B cell (primary cell): ENCODE data around the gene DCAF15.

Source experiments
- EZH2 ChIP-seq: IDR thresholded peaks from 2 replicates; pipeline ENCODE4 v1.6.1; 2012; ENCODE audit warnings: borderline replicate concordance, low read depth, mild to moderate bottlenecking, moderate library complexity, low read length; ENCODE audit not compliant: insufficient read depth, poor library complexity, severe bottlenecking
- TF ChIP-seq, protein P1 (sequence below): fragments of 200-600 bp; IDR thresholded peaks from one replicate; pipeline ENCODE4 v1.8.0; 2022; ENCODE audit warnings: antibody characterized with exemption, mild to moderate bottlenecking

DNA sequence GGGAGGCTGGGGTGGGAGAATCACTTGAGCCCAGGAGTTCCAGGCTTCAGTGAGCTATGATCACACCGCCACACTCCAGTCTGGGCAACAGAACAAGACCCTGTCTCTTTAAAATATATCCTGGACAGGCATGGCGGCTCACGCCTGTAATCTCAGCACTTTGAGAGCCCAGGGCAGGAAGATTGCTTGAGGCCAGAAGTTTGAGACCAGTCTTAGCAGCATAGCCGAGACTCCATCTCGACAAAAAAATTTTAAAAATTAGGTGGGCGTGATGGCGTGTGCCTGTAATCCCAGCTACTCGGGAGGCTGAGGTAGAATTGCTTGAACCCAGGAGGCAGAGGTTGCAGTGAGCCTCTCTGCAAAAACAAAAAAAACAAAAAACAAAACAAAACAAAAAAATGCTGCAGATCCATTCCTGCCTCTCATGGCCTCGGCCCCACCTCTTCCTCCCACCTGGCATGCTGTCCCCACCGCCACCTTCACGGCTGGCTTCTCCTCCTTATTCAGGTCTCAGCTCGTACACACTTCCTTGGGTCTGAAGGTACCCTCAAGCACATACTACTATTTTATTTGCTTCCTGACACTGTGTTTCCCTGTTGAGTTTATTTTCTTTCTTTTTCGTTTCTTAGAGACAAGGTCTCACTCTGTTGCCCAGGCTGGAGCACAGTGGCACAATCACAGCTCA is 48.5 kb downstream of the DCAF15 start:
- TF ChIP-seq, protein P1, sequence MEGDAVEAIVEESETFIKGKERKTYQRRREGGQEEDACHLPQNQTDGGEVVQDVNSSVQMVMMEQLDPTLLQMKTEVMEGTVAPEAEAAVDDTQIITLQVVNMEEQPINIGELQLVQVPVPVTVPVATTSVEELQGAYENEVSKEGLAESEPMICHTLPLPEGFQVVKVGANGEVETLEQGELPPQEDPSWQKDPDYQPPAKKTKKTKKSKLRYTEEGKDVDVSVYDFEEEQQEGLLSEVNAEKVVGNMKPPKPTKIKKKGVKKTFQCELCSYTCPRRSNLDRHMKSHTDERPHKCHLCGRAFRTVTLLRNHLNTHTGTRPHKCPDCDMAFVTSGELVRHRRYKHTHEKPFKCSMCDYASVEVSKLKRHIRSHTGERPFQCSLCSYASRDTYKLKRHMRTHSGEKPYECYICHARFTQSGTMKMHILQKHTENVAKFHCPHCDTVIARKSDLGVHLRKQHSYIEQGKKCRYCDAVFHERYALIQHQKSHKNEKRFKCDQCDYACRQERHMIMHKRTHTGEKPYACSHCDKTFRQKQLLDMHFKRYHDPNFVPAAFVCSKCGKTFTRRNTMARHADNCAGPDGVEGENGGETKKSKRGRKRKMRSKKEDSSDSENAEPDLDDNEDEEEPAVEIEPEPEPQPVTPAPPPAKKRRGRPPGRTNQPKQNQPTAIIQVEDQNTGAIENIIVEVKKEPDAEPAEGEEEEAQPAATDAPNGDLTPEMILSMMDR, result no peak
- no peak for TF ChIP-seq EZH2
